Activated gamma-delta T cell treated with Interleukin-2 at 50 U/mL for 16 hours (primary cell): ENCODE measurements around the gene RUVBL2.
A peak's percentile ranks its signal among the peaks of the same experiment; 100 is the strongest.

ENCODE experiments used
- DNase-seq: peaks from one replicate; pipeline ENCODE4 v3.0.0-alpha.2; 2020

Gene RUVBL2

GRCh38 chr19:48993175-48994034, at the start of gene RUVBL2, which contains the start of gene GYS1:
Gene RUVBL2 (plus strand): TSS chr19:48993887. CDS start chr19:48993912, 25 bp downstream.
Gene GYS1 (minus strand): TSS chr19:48993309. CDS start chr19:48993112, 197 bp downstream.
- DNase-seq, result peak; percentile 99

DNA sequence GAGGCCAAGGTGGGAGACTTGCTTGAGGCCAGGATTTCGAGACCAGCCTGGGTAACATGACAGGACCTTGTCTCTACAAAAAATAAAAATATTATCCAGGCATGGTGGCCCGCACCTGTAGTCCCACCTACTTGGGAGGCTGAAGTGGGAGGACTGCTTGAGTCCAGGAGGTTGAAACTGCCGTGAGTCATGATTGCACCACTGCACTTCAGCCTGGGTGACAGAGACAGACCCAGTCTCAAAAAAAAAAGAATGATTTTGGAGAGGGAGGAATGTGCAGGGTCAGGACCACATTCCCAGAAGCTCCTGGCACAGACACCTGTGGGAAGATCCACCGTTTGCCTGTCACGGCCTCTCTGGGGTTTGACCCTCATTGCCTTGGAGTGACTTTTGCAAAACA, 48.3 kb upstream of the RUVBL2 start:
- DNase-seq, result no peak

- no peak for DNase-seq
Observed at GRCh38 chr19:48945817-48946216, 47.9 kb upstream of the RUVBL2 start.

DNA sequence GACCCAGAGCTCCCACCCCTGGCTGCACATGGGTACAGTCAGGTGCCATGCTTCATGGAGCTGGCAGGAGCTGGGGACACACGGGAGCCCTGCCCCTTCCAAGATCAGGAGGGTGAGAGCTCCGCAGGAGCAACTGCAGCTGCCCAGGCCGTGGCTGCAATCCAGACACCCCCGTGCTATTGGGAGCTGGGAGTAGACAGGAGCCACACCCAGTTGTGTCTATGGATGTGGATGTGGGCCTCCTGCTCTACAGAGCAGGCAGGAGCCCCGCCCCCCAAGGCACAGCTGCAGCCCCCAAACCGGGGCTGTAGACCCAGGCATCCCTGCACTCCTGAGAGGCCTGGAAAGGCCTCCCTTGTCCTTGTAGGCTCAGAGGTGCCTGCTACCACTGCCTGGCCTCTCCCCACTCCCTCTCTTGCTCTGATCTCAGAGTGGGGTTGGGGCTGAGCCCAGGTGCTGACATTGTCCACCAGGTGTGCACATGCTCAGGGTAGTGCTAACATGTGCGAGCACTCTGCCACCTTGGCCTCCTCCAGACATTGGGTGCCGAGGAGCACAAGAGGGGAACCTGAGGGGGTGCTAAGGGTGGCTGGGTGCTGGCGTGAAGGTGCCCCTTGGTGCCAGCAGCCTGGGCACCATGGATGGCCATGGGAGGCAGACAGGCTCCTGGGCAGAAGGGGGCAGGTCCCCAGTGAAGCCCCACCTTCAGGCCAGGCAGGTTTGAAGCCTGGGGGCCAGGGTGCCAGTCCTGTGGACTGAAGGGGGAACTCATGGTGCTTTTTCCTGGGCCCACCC, 47.0 kb upstream of the RUVBL2 start:
- no peak for DNase-seq

- no peak for DNase-seq
Observed at GRCh38 chr19:48947258-48947542, 46.5 kb upstream of the RUVBL2 start.

DNA sequence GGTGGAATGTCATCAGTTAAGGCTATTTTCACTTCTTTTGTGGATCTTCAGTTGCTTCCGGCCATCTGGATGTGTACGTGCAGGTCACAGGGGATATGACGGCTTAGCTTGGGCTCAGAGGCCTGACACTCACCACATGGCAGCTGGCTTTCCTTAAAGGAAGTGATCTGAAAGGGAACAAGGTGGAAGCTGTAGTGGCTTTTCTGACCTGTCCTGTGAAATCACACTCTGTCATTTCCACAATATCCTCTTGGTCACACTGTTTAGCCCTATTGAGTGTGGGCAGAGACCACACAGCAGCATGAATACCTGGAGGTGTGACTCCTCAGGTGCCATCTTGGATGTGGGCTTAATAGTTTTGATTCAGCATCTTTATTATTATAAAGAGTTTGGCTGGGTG, 43.5 kb upstream of the RUVBL2 start:
- DNase-seq, result no peak

DNA sequence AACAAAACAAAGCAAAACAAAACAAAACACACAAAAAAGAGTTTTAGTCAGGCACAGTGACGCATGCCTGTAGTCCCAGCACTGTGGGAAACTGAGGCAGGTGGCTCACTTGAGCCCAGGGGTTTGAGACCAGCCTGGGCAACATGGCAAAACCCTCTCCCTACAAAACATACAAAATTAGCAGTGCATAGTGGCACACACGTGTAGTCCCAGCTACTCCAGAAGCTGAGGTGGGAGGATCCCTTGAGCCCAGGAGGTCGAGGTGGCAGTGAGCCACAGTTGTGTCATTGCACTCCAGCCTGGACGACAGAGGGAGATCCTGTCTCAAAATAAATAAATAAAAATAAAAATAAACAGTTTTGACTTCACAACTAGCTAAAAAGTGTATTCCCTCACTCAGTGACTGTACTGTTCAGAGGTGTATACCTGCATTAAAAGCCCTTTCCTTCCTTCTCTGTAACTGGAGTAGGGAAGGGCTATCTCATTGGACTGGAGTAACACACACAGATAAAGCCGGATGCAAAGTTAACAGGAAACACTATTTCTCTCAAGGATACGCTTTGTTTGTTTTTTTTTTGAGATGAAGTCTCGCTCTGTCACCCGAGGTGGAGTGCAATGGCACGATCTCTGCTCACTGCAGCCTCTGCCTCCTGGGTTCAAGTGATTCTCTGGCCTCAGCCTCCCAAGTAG, 42.7 kb upstream of the RUVBL2 start:
- no peak for DNase-seq

DNA sequence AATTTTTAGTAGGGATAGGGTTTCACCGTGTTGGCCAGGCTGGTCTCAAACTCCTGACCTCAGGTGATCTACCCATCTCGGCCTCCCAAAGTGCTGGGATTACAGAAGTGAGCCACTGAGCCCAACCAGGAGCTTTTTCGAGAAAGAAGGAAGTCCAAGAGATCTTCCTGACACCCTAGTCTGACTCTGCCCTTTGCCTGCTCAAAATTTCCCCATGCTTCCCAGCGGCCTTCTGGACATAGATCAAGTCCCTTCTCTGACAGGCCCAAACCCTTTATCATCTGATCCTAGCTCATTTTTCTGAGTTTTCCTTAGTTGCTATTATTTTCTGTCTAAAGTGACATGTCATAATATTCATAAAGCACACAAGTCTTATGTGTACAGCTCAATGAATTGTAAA, 40.5 kb upstream of the RUVBL2 start:
- DNase-seq, result no peak

GRCh38 chr19:48953990-48954594, 39.6 kb upstream of the RUVBL2 start:
- no peak for DNase-seq

DNA sequence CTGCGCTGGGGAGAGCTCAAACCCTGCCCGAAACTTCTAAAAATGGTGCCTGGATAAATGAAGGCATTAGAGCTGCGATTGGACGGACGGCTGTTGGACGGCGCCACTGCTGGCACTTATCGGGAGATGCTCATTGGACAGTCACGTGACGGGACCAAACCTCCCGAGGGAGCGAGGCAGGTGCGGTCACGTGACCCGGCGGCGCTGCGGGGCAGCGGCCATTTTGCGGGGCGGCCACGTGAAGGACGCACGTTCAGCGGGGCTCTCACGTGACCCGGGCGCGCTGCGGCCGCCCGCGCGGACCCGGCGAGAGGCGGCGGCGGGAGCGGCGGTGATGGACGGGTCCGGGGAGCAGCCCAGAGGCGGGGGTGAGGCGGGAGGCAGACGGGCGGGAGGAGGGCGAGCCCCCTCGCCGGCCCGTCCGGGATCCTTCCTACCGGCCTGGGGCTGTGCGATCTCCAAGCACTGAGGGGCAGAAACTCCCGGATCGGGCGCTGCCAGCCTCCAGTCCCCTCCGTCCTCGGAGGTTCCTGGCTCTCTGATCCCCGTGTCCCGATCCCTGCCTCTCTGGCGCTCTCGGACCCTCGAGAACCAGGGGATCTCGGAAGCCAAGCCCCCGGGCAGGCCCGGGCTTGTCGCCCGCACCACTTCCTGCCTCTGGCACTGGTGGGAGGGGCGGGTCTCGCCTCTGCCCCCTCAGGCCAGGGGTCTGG, 38.9 kb upstream of the RUVBL2 start, which contains the start of gene BAX:
BAX (plus strand) TSS at position 281 of the 713 bp plus-strand sequence; CDS start at position 335, 54 bp downstream.
- peak; percentile 79 for DNase-seq

GRCh38 chr19:48955308-48955958, 38.3 kb upstream of the RUVBL2 start:
- DNase-seq, result no peak

DNA sequence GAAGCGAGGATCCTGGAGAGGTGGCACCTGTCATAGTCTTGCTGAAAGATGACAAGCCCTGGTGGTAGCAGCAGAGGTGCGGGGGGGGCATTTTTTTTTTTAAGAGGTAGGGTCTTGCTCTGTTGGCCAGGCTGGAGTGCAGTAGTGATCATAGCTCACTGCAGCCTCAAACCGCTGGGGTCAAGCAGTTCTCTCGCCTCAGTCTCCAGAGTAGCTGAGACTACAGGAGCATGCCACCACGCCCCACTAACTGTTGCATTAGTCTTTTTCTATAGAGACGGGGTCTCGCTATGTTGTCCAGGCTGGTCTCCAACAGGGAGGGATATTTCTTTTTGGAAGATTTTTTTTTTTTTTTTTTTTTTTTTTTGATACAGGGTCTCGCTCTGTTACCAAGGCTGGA, 35.7 kb upstream of the RUVBL2 start:
- DNase-seq, result no peak

GRCh38 chr19:48959341-48960239, 34.1 kb upstream of the RUVBL2 start:
- DNase-seq, result no peak

GRCh38 chr19:48961051-48961649, 32.5 kb upstream of the RUVBL2 start:
- no peak for DNase-seq

DNA sequence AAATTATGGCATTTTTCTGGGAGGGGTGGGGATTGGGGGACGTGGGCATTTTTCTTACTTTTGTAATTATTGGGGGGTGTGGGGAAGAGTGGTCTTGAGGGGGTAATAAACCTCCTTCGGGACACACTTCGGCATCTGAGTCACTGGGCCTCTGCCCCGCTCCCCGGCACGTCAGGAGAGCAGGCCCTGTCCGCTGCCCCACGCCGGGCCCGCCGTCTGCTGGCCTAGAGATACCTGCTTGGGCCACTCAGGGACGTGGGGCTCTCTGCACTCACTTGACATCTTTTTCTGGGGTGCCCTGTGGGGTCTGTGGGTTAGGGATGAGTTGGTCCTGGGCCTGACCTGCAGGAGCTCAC, 32.0 kb upstream of the RUVBL2 start:
- no peak for DNase-seq

DNA sequence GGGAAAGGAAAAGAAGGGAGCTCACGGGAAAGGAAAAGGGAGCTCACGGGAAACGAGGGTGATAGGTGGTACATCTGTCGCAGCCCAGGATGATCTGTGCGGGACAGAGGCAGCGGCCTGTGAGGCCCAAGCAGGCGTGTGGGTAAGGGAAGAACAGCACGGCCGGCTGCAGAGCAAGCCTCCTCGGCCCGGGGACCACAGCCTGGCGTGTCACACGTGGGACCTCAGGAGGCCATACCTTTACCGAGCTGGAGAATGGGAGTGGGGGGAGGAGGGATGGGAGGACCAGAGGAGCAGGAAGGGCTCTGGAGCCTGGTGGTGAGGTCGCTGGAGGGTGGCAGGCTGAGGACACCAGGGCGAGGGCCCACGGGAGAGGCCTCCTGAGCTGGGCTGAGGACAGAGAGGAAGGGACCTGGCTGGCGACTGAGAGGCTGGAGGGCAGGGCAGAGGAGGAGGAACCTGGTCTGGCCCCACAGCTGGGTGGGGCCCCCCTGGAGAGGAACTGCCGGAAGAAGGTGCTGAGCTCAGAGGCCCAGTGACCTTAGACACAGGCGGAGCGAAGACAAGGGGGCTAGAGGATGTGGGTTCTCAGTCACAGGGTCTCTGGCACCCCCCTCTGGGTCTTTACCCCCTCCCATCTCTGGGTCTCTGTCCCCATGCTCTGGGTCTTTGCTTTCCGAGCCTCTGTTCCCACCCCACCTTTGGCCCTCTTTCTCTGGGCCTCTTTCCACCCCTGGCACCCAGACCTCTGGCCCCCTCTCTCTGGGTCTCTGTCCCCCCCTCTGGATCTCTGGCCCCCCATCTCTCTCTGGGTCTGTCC, 31.4 kb upstream of the RUVBL2 start:
- peak; percentile 34 for DNase-seq

- no peak for DNase-seq
Observed at GRCh38 chr19:48962849-48963165, 30.9 kb upstream of the RUVBL2 start.

DNA sequence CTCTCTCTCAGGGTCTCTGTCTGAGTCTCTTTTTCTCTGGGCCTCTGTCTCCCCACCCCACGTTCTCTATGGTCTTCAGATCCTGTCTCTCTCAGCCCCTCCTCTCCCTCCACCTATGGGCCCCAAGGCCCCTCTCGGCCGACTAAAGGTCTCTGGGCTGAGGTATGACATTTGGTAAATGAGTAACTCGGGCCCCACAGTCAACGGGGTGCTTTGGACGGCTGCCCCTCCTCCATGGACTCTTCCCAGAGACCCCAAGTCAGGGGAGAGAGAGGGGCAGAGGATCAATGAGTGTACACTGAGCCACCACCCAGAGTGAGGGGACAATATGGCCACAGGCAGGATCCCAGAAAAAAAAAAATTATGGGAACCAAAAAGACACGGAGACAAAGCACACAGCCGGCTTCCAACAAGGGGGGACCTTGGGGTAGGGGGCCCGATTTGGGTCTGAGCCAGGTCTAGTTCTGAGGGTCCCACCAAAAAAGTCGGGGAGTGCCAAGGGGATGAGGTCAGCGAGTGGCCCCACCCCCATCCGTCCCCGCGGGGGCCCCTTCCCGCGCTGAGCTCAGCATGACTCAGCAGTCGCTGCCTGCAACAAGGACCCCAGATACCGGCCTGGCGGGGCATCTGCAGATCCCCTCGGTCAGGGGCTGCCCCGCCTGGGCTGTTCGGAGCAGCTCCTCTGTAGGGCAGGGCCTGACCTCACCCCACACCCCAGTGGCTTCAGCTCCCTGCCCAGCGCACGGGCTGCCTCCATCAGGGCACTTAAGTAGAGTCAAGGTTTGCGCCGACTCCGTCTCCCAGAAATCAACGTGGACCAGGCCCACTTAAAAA, 30.1 kb upstream of the RUVBL2 start:
- peak; percentile 60 for DNase-seq
